SK-N-SH (cell line): ENCODE measurements around the gene HSCB.

Experiments
- CTCF ChIP-seq: fragments of 200-600 bp; sonication (generic); IDR thresholded peaks from 2 replicates; pipeline ENCODE4 v1.6.1; 2017; ENCODE audit warnings: antibody characterized with exemption, mild to moderate bottlenecking, moderate library complexity
- FOSL2 ChIP-seq: IDR thresholded peaks from 2 replicates; pipeline ENCODE4 v1.4.0; 2012; ENCODE audit warnings: low read depth, mild to moderate bottlenecking, moderate library complexity, borderline replicate concordance
- MAX ChIP-seq: IDR thresholded peaks from 2 replicates; pipeline ENCODE4 v1.4.0; 2012; ENCODE audit warnings: low read depth
- POLR2AphosphoS5 ChIP-seq: IDR thresholded peaks from 2 replicates; pipeline ENCODE4 v1.6.1; 2012; ENCODE audit warnings: low read depth, low read length
- RAD21 ChIP-seq: IDR thresholded peaks from 2 replicates; pipeline ENCODE4 v1.6.1; 2012; ENCODE audit warnings: mild to moderate bottlenecking, low read length

GRCh38 chr22:28791124-28791523 is 49.3 kb downstream of the HSCB start:
- no peak for TF ChIP-seq FOSL2
- TF ChIP-seq POLR2AphosphoS5 = no peak
- no peak for TF ChIP-seq MAX
- no peak for TF ChIP-seq RAD21
- TF ChIP-seq CTCF = no peak
